Effector memory CD4-positive, alpha-beta T cell (primary cell): ENCODE measurements around the gene RMND5B.

Experiments used
- DNase-seq, 3 donors: peaks; one replicate each; pipeline ENCODE4 v3.0.0-alpha.2; 2020
- H3K27ac ChIP-seq: 2 replicates; pipeline ENCODE4 v1.7.0; 2013; ENCODE audit warnings: mild to moderate bottlenecking, low read length, moderate library complexity; ENCODE audit not compliant: insufficient read depth, poor library complexity, severe bottlenecking
- H3K27me3 ChIP-seq: replicated peaks from 2 replicates; pipeline ENCODE4 v1.7.0; 2013; ENCODE audit warnings: mild to moderate bottlenecking, low read length; ENCODE audit not compliant: insufficient read depth, control insufficient read depth, poor library complexity, severe bottlenecking
- H3K36me3 ChIP-seq: 2 replicates; pipeline ENCODE4 v1.7.0; 2013; ENCODE audit warnings: mild to moderate bottlenecking, low read length, moderate library complexity; ENCODE audit not compliant: control insufficient read depth, insufficient read depth
- H3K4me1 ChIP-seq: 2 replicates; pipeline ENCODE4 v1.7.0; 2013; ENCODE audit warnings: low read length, mild to moderate bottlenecking; ENCODE audit not compliant: control insufficient read depth, insufficient read depth, poor library complexity, severe bottlenecking
- H3K4me3 ChIP-seq: 2 replicates; pipeline ENCODE4 v1.7.0; 2013; ENCODE audit warnings: low read length, low read depth, mild to moderate bottlenecking; ENCODE audit not compliant: insufficient read depth, poor library complexity, severe bottlenecking
- H3K9me3 ChIP-seq: 2 replicates; pipeline ENCODE4 v1.7.0; 2013; ENCODE audit warnings: mild to moderate bottlenecking, low read length, moderate library complexity; ENCODE audit not compliant: control insufficient read depth

The RMND5B gene

GRCh38 chr5:178198706-178199105 lies 67.9 kb downstream of the RMND5B start:
- no peaks in the 10 kb centered on the region for H3K27me3 ChIP-seq
- H3K36me3 ChIP-seq: no peaks in the 10 kb centered on the region
- no peak overlapping the region for H3K27ac ChIP-seq
- no peak for DNase-seq
- H3K4me3 ChIP-seq: no peak overlapping the region
- H3K9me3 ChIP-seq: no peaks in the 10 kb centered on the region
- H3K4me1 ChIP-seq: no peaks in the 10 kb centered on the region

DNA sequence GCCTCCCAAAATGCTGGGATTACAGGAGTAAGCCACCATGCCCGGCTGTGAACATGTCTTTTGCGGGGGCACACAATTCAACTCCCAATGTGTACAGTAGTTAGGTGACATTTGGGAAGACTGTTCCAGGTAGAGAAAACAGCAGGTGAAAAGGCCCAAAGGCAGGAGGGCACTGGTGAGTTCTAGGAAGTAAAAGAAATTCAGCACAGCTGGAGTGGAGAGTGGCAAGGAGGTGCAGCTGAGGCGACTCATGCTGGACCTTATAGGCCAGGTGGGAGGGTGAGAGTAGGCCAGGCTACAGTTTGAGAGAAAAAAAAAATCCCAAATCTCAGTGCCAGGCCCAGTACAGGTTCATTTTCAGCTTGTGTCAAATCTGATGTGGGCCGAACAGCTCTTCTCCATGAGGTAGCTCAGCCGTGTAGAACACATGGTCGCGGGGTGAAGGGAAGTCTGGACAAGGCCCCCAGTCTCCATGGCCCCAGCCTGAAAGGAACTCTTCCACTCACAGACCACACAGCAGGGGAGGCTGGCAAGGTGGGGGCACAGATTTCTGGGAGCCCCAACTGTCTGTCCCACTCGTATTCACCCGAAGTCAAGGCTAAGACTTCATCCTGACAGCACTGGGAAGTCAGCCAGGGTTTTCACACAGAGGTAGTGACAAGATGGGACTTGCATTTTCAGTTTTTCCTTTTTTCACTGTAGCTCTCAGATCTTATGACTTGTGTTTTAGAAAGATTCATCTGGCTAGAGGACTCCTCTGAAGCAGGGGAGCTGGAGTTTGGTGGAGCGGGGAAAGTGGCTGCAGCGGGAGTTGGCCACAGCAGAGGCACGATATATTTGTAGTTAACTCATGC lies 69.0 kb downstream of the RMND5B start:
- no peaks in the 10 kb centered on the region for H3K9me3 ChIP-seq
- H3K4me3 ChIP-seq: no peak overlapping the region
- no peaks in the 10 kb centered on the region for H3K4me1 ChIP-seq
- H3K36me3 ChIP-seq: no peaks in the 10 kb centered on the region
- no peaks in the 10 kb centered on the region for H3K27me3 ChIP-seq
- DNase-seq: no peak
- no peak overlapping the region for H3K27ac ChIP-seq
